AG08395 (cell line): ENCODE measurements around the gene CFAP53.
A peak's percentile ranks its signal among the peaks of the same experiment; 100 is the strongest.
"Not testable (repeated sequence)": the region's sequence is repeated elsewhere in the genome, so short reads cannot be mapped to it uniquely, and the experiment has no call there.

Experiments
- DNase-seq: peaks from one replicate; pipeline ENCODE4 v3.0.0; 2012; ENCODE audit warnings: mixed read lengths, low spot score

CFAP53 gene

DNA sequence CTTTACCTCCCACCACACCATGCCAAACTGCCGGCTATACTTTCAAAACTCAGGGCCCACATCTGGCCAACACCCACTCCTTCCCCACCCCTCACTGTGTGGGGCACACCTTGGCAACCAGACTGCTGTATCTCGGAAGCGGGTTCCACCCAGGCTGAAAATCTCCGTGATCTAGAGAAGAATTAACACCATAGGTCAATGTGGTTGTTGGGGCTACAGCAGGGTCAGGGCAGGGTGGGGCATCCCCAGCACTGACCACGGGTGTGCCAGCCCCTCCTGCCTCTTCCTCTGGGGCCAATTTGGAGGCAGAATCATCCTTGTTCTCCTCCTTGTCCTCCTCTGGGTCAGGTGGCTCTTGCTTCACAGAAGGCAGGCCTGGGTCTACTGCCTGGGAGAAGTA, 6.3 kb upstream of the CFAP53 start:
- no peak for DNase-seq

DNA sequence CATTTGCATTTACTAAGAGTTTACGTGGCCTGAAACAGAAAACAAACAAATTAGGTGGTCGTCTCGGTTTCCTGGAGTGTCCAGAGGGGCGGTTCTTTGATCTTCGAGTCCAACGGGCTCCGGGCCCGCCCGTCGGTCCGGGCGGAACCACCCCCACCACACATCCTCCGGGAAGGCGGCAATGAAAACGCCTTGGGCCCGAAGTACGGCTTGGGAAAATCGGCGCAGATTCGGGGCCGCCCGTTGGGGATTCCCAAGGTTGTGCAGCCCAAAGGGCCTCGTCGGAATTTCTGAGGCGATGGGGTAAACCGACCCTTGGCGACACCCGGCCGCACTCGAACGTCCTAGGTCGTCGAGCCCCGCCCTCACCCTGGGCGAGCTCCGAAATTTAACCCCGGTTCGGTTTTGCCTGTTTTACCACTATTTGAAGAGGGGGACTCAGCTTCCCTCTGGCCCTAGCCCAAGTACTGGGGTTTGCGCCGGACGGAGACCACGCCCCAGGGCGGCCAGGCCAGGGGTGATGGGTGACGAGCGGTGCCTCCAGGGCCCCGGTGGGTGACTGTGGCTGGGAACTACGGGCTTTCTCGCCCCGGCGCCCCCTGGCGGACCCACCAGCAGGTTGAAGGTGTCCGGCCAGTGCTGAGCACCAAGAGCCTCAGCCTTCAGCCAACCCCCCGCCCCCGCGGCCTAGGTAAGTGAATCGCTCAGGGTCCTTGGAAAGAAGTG, 1.9 kb upstream of the CFAP53 start:
- peak; percentile 71 for DNase-seq

DNA sequence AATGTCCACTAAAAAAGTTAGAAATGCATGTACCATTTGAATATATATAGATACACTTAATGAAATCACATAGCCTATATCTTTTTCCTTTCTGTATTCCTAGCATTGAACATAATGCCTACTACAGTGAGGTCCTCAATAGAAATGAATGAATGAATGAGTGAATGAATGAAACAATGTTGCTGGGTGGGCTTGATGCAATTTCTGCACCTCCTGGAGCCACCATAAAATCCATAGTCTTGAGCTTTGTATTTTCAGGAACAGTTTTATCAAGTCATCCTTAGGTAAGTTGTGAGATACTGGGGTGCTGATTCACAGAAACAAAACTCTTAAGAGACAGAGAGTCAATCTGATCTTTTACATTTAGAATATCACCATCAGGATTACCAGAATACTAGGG, 3.3 kb downstream of the CFAP53 start:
- DNase-seq, result no peak

DNA sequence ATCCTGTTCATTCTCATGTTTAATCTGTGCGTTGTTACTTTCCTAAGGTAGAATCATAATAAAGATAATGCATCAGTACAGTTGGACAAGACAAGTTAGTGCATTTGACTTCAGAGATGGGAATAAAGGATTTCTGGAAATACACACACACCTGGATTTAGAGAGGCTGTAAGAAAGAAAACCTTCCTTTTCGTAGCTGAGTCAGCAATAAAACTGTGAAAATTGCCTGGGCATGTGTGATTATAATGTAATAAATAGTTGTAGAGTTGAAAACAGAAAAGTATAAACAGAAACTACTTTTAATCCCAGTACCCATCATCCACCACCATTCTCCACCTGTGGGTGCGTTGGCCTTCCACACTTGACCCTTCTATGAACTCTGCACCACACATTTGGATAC, 15.4 kb downstream of the CFAP53 start:
- no peak for DNase-seq

DNA sequence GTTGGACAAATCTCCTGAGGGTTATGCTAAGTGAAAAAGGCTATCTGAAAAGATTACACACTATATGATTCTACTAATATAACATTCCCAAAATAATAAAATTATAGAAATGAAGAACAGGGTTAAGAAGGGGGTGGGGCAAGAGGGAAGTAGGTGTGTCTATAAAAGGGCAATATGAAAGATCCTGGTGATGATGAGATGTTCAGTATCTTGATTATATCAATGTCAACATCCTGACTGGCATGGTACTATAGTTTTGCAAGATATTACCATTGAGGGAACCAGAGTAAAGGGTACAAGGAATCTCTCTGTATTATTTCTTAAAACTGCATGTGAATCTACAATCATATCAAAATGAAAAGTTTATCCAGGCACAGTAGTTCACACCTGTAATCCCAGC, 16.7 kb downstream of the CFAP53 start:
- no peak for DNase-seq

DNA sequence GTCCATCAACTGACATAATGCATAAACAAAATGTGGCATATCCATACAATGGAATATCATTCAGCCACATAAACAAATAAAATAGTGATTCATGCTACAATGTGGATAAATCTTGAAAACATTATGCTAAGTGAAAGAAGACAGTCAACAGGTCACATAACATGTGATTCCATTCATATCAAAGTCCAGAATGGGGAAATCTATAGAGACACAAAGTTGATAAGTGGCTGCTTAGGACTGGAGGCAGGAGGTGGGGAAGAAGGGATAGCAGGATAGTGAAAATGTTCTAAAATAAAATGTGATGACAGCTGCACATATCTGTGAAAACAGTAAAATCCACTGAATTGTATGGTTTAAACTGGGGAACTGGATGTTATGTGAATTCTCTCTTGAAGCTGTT, 18.7 kb downstream of the CFAP53 start:
- no peak for DNase-seq

DNA sequence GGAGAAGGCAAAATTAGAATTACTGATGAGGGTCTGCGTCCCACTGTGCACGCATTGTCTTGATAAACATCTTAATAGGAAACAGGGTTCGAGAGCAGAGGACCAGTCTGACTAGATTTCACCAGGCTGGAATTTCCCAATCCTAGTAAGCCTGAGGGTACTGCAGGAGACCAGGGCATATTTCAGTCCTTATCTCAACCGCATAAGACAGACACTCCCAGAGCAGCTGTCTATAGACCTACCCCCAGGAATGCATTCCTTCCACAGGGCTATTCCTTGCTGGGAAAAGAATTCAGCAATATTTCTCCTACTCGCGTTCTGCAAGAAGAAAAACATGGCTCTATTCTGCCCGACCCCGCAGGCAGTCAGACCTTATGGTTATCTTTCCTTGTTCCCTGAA, 24.5 kb downstream of the CFAP53 start:
- DNase-seq, result not testable (repeated sequence)

DNA sequence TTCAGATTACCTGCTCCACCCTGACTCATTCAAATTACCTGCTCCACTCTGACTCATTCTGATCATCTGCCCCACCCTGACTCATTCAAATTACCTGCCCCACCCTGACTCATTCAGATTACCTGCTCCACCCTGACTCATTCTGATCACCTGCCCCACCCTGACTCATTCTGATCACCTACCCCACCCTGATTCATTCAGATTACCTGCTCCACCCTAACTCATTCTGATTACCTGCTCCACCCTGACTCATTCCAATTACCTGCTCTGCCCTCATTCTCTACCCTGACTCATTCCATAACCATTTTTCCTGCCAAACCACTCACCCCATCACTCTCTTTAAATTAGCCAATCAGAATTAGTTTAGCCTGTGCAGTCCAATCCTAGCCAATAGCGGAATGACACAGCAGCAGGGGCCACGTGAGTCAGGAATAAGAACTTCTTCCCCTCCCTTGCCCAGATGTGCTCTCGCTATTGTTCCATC, 26.2 kb downstream of the CFAP53 start:
- DNase-seq, result no peak

DNA sequence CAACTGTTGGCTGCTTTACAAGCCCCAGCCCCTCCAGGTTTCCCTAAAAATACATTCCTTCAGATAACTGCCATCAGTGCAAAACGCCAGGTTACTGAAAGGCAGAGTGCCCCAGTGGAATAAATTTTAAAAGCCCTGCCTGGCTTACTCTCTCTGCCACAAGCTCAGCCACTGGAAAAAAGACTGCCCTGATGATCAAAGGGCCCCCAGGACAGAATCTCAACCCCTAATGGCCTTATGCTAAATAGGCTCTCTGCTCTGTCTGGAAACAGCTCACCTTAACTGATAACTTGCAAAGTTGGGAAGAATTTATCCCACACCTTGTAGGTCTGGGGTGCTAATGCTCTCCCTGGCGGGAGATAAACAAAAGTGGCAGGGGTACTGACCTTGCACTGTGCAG, 33.9 kb downstream of the CFAP53 start:
- DNase-seq, result no peak

DNA sequence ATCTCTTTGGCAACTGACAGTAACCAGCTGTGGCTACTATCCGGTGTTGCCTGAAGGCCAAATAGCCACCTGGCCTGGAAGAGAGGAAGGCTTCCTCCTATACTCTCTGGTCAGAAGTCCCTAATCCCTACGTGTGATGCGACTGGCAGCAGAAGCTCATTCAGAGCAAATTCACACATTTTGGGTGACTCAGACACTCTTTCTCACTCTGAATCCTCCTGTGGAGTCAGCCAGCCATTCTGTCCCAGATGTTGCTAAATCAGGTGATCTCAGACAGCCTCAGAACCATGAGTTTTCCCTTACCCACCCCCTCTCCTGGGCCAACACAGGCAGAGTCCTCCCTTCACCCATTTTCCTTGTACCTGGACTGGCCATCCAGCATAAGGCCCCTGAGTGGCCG, 34.7 kb downstream of the CFAP53 start:
- DNase-seq, result no peak

DNA sequence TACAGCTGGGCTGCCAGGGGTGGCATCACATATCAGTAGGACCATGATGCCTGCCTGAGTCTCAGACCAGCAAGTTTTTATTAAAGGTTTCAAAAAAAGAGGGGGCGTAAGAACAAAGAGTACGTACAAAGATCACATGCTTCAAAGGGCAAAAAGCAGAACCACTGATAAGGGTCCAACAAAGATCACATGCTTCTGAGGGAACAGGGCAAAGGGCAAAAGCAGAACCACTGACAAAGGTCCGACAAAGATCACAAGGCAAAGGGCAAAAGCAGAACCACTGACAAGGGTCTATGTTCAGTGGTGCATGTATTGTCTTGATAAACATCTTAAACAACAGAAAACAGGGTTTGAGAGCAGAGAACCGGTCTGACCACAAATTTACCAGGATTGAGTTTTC, 46.0 kb downstream of the CFAP53 start:
- DNase-seq, result not testable (repeated sequence)

DNA sequence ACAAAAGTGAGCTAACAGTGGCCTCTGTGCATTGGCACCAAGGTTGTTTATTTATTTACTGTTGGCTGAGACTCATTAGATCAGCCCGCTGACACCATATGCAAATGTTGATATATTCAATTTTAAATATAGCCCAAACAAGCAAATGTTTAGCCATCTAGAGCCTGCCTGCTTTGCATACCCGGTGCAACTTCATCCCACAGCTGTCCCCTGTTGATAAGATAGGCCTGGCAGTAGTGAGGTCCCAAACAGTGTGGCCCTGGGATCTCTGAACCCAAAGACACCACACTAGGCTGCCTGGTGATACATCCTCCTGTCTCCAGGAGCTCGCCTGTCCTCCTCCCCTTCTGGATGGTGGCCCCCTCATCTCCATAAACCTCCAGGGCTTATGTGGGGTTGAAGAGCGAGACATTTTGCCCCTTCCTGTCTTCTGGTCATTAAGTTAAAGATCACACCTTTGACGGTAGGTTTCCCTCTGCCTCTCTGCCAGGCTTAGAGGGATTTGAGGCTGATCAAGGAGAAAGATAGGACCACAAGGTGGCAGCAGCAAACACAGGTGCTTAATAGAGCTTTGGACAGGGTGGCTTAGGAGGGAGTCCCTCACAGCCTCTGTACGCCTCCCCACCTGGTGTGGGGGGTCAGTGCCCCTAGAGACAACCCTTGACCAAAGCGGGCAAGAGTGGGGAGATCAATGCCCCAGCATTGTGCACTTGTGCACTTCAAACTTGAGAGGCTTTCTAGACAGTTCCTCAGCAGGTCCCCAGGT, 47.7 kb downstream of the CFAP53 start:
- DNase-seq, result no peak

DNA sequence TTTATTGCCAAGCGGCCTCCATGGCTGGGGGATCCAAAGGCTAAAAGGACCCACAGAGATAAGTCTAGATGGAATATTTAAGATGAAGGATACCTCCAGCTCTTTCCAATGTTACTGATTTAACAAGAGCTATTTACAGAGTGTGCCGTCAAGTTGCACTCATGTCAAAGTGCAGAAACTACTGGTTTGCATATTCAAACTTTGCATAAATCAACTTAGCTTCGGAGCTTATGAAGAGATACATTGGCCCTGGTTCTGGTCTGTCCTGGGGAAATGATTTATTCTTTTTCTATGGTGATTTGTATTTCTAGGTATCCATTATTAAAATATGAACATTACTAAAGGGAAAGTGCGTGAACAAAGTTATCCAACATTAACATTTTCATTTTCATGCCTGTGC, 57.0 kb downstream of the CFAP53 start:
- DNase-seq, result no peak

DNA sequence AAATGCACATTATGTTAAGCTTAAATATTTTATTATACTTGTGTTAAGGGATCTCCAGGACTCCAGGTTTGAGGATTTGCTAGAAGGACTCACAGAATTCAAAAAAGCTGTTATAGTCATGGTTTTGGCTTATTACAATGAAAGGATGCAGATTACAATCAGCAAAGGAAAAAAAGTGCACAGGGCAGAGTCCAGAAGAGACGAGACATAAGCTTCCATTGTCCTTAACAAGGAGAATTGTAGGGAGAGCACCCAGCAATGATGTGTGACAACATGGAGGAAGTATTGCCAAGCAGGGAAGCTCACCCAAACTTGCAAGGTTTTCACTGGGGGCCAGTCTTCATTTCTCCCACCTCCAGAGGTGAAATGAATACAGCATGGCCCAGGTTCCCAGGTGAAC, 58.6 kb downstream of the CFAP53 start:
- DNase-seq, result no peak

DNA sequence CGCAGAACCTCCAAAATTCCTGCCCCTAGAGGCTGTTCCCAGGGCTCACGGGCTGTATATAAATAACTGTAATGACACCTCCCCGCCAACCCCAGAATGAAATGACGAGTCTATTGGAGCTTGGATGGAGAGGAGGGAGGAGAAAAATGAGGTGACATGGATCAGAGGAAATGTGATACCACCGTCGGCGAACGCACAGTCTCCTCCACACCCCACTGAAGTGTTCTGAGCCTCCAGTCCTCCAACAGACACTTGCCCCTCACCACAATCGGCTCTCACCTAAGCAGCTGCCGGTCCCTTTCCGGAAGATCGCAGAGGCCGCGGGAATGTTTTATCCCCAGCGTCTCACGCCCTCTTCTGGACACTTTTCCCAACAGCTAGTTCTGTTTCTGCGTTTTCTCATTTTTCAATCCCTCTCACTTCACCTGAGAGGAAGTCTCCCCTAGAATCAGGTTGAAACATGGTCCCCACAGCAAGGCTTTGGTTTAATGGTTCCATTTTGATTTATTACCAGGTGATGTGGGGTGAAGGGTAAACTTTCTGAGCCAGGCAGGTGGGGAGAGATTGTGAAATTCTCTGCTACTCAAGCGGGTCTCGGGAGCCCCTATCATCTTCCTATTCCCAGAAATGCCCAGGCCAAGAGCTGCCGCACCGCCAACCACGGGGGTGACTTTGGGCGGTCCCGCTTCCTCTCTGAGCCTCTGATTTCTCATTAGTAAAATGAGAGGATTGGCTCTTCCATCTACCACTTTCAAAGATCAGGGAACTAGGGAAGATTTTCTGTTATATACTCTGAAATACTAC, 62.3 kb downstream of the CFAP53 start:
- peak; percentile 47 for DNase-seq

DNA sequence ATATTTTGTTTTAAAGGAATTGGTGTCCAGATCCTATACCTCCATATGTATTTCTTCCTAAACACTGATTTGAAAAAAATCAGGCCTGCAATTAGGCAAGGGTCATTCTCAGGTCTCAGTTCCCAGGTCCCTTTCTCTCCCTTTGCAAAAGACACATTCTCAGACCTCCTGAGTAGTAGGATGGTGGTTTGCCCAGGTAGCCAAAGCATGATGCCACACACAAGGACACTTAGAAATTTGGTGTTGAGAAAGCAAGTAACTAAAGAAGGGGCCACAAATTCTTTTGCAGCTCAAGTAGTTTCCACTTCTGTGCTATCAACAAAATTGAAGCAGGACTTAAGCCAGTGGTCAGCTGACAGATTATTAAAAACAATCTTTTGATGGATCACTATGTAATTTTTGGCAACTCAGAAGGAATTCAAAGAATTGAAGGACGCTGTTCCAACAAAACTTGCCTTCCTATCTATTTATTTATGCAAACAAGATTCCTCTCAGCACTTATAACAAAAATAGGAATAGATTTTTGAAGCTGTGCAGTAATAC, 64.7 kb downstream of the CFAP53 start:
- DNase-seq, result no peak

DNA sequence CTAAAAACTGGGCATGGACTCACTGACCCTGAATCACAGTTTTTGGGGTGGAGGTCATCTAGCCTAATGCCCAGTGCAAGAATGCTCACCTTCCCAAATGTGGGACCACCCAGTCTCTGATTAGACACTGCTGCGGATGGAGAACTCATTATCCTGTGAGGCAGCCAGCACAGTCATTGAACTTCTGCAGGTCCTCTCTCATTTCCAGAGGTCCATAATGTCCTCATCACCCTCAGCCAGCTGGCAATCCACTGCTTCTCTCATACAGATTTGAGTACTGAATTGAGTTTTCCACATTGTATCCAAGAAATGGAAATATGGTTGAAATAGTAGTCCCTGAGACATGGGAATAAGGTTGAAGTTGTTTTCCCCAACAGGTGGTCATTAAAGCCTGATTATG, 66.4 kb downstream of the CFAP53 start:
- no peak for DNase-seq

DNA sequence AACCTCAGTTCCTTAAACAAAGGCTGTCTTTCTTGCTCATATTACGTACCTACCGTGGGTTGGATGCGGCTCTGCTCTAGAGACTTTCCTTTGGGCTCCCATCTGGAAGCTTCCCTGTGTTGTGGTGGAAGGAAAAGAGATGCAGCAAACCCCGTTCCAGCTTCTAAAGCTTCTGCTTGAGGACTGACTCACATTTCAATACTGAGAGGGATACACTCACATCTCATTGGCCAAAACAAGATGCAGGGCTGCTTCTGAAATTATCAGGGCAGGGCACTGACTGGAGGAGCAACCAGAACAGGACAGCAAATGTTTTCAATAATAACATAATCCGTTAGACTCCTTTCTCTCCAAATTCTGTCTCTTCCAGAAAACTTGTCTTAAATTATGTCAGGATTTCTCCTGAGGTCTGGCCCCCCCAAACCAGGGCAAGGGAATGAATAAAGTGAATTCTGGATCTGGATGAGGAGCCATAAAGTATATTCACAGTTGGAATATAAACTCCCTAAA, 66.9 kb downstream of the CFAP53 start:
- DNase-seq, result no peak

DNA sequence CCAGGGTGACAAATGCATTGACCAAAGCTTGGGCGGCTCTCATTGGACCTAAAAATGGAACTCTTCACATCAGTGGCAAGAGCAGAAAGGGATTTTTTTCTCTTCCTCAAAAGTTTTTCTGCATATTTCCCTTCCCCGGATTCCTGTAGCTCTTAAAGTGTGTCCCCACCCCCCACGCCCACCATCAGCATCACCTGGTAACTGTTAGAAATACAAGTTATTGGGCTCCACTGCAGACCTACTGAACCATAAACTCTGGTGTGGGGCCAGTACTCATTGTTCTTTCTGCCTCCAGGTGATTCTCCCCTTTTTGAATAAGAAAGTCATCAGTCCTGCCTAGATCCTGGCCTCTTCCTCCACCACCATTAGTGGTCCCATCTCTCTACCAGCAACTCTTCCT, 70.0 kb downstream of the CFAP53 start:
- no peak for DNase-seq

DNA sequence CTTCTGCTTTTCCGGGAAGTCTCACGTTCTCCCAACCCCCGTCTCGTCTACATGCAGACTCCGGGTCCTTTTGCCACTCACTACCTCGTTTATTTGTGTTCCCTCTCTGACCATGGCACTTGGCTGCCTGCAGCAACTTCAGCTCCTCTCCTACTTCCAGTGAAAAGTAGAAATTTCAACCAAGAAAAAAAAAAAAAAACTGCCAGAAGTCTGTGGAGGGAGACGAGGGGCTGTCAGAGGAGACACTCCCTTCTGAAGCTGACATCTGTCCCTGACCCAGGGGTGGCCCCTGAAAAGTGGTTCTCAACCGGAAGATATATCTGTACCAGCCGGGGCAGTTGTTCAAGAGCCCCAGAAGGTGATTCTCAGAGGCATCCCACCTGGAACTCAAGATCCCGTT, 70.6 kb downstream of the CFAP53 start:
- no peak for DNase-seq

DNA sequence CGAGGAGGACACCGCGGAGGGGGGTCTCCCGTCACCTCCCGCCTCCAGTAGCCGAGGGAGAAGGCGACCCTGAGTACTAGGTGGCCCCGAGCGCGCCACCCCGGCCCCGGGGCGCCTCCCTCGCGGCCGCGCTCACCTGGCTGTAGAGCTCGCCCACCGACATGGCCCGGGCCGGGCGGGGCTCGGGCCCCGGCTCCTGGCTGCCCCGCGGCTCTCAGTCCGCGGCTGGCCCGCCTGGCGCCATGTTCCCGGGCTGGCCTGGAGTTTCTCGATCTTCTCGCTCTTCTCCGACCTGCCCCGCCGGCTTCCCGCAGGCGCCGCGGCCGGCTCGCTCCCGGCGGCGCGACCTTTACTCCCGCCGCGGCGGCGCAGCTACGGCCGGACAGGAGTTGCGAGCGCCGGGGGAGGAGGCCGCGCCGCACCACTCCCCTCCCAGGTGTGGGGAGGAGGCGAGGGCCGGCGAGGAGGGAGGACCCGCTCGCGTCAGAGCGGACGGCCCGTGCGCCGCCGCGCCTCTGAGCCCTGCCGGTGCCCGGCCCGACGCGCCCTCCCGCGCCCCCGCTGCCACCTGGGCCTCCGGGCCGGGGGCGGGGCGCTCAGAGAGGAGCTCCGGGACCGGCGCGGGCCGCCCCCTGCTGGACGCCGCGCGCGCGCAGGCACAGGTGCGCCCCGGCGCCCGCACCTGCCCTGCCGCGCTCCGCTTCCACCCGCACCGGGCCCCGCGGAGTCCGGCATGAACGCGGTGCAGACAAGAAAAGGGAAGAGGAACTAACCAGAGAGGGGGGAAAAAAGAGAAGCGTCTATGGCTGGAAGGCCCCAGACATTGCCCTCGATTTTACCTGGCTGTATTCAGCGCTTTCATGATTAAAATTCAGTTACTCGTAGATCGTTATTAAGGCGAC, 71.4 kb downstream of the CFAP53 start, which contains the start of gene MYO5B:
Gene MYO5B (minus strand): TSS at position 517 of the 902 bp plus-strand sequence. CDS start 354 bp downstream, at position 163.
- DNase-seq, result no peak
